ELR (cell line): Measurements from ENCODE around the gene BTBD8.
A peak's percentile ranks its signal among the peaks of the same experiment; 100 is the strongest.

ENCODE experiments used
- DNase-seq: peaks from one replicate; pipeline ENCODE4 v3.0.0-alpha.2; 2015; ENCODE audit warnings: low read depth

The BTBD8 gene

DNA sequence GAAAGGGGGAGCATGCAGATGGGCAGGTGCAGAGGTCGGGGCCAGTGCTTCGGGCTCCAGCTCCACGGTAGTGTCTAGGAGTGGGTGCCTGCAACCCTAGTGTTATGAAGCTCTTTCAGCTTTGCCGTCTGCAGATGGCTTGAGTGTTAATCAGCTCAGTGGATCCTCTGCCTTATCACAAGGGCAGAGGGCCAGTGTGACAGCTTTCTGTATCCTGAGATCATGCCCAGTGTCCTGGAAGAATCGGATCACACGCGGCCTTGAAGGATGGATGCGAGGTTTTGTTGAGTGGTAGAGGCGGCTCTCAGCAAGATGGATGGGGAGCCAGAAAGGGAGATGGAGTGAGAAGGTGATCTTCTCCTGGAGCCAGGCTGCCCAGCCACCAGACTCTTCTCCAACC is 112.1 kb downstream of the BTBD8 start:
- DNase-seq, result no peak

- DNase-seq, result no peak
Measured at GRCh38 chr1:92194511-92194910, 114.4 kb downstream of the BTBD8 start.

GRCh38 chr1:92201973-92202372 is 121.8 kb downstream of the BTBD8 start:
- DNase-seq, result no peak

DNA sequence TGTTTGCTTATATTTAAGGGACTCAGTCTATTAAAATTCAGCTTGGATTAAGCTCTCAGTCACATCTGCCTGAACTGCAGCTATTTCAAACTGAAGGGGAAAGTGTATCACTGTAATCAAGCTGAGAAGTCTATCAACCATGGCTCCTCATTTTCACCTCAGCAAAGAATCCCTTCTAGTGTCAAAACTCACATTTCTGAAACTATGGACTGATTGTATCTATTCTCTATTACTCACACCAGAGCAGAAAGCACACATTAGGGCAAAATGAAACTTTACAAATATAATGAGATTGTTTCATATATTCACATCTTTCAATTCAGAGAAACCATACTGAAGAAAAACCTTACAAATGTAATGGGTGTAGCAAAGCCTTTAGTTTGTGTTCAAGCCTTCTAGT is 123.0 kb downstream of the BTBD8 start:
- DNase-seq, result no peak

GRCh38 chr1:92210701-92211100 is 130.6 kb downstream of the BTBD8 start:
- DNase-seq, result peak; percentile 63

- peak; percentile 75 for DNase-seq
Measured at GRCh38 chr1:92211166-92211565, 131.0 kb downstream of the BTBD8 start.

GRCh38 chr1:92217721-92218120 is 137.6 kb downstream of the BTBD8 start, which contains the start of gene C1orf146:
TSS of gene C1orf146 (plus strand) at chr1:92217915. CDS start at chr1:92231421, 13,506 bp downstream.
- no peak for DNase-seq

GRCh38 chr1:92218559-92218958 is 138.4 kb downstream of the BTBD8 start:
- DNase-seq, result no peak

DNA sequence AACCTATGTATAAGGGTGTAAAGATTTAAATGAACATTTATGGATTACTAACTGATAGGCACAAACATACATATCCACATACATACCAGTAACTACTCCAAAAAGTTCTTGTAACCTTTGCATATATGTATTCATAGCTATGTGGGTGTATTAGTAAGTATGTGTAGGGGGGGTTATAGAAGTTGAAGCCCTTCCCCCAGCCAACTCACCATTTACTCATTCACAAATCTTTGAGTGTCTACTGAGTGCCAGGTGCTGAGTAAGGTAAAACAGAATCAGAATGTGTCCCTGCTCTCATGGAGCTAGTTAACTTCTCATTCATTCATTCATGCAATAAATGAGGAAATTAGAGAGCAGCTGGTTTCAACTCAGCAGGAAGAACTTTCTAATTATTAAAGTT is 138.9 kb downstream of the BTBD8 start:
- DNase-seq, result peak; percentile 29

DNA sequence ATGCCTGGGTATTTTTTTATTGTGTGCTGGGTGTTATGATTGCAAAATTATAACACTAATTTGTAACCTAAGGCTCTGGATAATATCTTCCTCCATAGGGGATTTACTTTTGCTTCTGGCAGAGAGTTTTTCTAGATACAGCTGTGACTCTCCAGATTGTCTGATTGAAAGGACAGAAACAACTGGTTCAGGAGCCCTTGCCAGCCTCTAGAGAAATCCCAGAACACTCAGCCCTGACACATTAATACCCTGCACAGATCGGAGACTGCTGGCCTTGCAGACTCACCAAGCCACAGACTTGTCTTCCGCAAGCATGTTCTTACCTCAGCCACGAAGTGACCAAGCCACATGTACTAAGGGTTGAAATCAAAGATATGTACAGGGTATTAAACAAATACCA is 148.3 kb downstream of the BTBD8 start:
- no peak for DNase-seq

DNA sequence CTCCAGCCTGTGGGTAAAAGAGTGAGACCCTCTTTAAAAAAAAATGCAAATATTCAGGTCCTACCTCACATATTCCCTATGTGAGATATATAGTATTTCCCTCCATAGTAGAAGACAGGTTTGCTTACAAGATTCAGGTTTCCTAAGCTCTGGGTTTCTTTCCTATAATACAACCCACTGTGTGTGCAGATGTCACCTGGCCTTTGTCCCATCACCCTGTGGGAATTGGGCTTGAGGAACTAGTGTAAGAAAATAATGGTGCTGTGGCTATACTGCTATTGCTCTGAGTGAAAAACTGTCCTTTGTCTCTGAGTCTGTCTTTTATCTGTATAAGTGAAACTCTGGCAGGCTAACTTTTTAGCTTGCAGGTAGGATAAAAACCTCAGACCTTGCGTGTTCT is 150.6 kb downstream of the BTBD8 start:
- no peak for DNase-seq
